NCI-H1092 (cell line): ENCODE data around the gene TAGLN3.
"Not testable (repeated sequence)": the region's sequence is repeated elsewhere in the genome, so short reads cannot be mapped to it uniquely, and the experiment has no call there.

Experiments used
- DNase-seq: peaks from one replicate; lab custom pipeline; 2025; lab: John Stamatoyannopoulos, UW

Gene TAGLN3

GRCh38 chr3:112010636-112011035 is 11.9 kb downstream of the TAGLN3 start:
- DNase-seq, result peak; percentile 28

- no peak for DNase-seq
Observed at GRCh38 chr3:112011376-112011940, 12.7 kb downstream of the TAGLN3 start.

- DNase-seq, result no peak
Observed at GRCh38 chr3:112012205-112012992, 13.7 kb downstream of the TAGLN3 start.

- no peak for DNase-seq
Observed at GRCh38 chr3:112013058-112013783, 14.5 kb downstream of the TAGLN3 start.

GRCh38 chr3:112013784-112014143 is 15.0 kb downstream of the TAGLN3 start:
- DNase-seq, result no peak

- DNase-seq, result no peak
Observed at GRCh38 chr3:112017091-112017490, 18.4 kb downstream of the TAGLN3 start.

GRCh38 chr3:112018712-112019111 is 20.0 kb downstream of the TAGLN3 start:
- DNase-seq, result no peak

GRCh38 chr3:112019716-112020115 is 21.0 kb downstream of the TAGLN3 start:
- no peak for DNase-seq

- no peak for DNase-seq
Observed at GRCh38 chr3:112020674-112021085, 22.0 kb downstream of the TAGLN3 start.

- DNase-seq, result no peak
Observed at GRCh38 chr3:112027142-112027541, 28.4 kb downstream of the TAGLN3 start.

GRCh38 chr3:112027826-112028225 is 29.1 kb downstream of the TAGLN3 start:
- DNase-seq, result no peak

GRCh38 chr3:112030901-112031300 is 32.2 kb downstream of the TAGLN3 start:
- DNase-seq, result no peak

- peak; percentile 32 for DNase-seq
Observed at GRCh38 chr3:112032098-112032731, 33.5 kb downstream of the TAGLN3 start.

GRCh38 chr3:112034436-112034835 is 35.7 kb downstream of the TAGLN3 start, which contains the start of gene TMPRSS7:
Gene TMPRSS7, plus strand, starts transcription at chr3:112034736. Its CDS starts 110 bp downstream, at chr3:112034846.
- no peak for DNase-seq

GRCh38 chr3:112035241-112035640 is 36.5 kb downstream of the TAGLN3 start:
- DNase-seq, result no peak

- DNase-seq, result not testable (repeated sequence)
Observed at GRCh38 chr3:112037194-112037593, 38.5 kb downstream of the TAGLN3 start.

GRCh38 chr3:112038863-112039262 is 40.1 kb downstream of the TAGLN3 start:
- no peak for DNase-seq

- DNase-seq, result no peak
Observed at GRCh38 chr3:112041321-112041720, 42.6 kb downstream of the TAGLN3 start.

GRCh38 chr3:112042842-112043280 is 44.1 kb downstream of the TAGLN3 start:
- peak; percentile 97 for DNase-seq

- DNase-seq, result peak; percentile 89
Observed at GRCh38 chr3:112043621-112044201, 45.0 kb downstream of the TAGLN3 start.

GRCh38 chr3:112046599-112046998 is 47.9 kb downstream of the TAGLN3 start:
- no peak for DNase-seq

GRCh38 chr3:112047264-112047663 is 48.5 kb downstream of the TAGLN3 start:
- no peak for DNase-seq
